Heart left ventricle (tissue), 13 donors: ENCODE data around the gene ALDOB.

ENCODE experiments used
- POLR2A ChIP-seq, 2 donors: fragments of 450-650 bp; IDR thresholded peaks; one replicate each; pipeline ENCODE4 v1.6.1; 2017; ENCODE audit warnings: antibody characterized with exemption in 2 of 2, mild to moderate bottlenecking in 2 of 2, moderate library complexity in 2 of 2
- TF ChIP-seq, protein P1 (sequence below), 12 donors: fragments of 200-600 bp; sonication (generic) in 4 of 12; IDR thresholded peaks; one replicate each; pipeline versions ENCODE4 v1.5.0 to v1.8.0; 2018 to 2022; ENCODE audit warnings: antibody characterized with exemption in 12 of 12, mild to moderate bottlenecking in 5 of 12
- donor health status: ischemic (EF 13 %, LVEDD 7.1; RV severe dilation, severe dysfunction).
- donor health status: DM: no; HTN: yes; CAD: no.
- donor health status: DM: no; HTN: no; CAD: no.
- donor health status: ischemic (EF 25% LVEDD 6.9; RV normal size, moderate dysfunction).
- donor health status: ischemic (EF 25% LVEDD 5.7; RV mildly dilated, moderate dysfunction).
- donor health status: ischemic (EF 35%, LVEDD 5.7; RV mildly dilated, moderate dysfunction).
- donor health status: nonischemic (EF 11% LVEDD 7.7; RV severe dilation, severe dysfunction).
- donor health status: DM: yes; HTN: yes; CAD: no.
- donor health status: PGD.
- donor health status: ischemic (EF 29% LVEDD 5.4; RV normal size, mild dysfunction).
- donor health status: nonischemic (EF 23%, LVEDD 6.1; RV moderate dilation, normal function).

DNA sequence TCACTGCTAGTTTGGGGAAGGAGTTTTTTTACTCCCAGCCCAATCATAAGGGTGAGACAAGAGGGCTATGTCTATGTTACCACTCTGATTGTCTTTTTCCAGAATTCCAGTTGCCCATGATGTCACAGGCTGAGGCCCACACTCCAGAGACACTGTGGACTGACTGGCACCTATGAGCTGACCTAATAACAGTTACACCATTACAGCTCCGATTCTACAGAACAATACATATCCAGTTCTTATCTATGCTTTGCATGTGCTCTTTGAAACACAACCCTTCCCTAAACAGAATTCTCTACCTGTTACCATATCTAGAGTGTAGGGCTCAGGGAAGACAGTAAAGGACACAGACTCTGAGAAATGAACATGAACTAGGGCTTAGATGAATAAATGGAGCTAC lies 45.7 kb upstream of the ALDOB start:
- TF ChIP-seq, protein P1, sequence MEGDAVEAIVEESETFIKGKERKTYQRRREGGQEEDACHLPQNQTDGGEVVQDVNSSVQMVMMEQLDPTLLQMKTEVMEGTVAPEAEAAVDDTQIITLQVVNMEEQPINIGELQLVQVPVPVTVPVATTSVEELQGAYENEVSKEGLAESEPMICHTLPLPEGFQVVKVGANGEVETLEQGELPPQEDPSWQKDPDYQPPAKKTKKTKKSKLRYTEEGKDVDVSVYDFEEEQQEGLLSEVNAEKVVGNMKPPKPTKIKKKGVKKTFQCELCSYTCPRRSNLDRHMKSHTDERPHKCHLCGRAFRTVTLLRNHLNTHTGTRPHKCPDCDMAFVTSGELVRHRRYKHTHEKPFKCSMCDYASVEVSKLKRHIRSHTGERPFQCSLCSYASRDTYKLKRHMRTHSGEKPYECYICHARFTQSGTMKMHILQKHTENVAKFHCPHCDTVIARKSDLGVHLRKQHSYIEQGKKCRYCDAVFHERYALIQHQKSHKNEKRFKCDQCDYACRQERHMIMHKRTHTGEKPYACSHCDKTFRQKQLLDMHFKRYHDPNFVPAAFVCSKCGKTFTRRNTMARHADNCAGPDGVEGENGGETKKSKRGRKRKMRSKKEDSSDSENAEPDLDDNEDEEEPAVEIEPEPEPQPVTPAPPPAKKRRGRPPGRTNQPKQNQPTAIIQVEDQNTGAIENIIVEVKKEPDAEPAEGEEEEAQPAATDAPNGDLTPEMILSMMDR (IDR thresholded peaks at IDR 0.05): no peak
- no peak for TF ChIP-seq POLR2A (IDR thresholded peaks at IDR 0.05)
